ENCODE data around the gene MID1. TPM values are rescaled to one million over a fixed set of nuclear protein-coding genes. Genes with fewer than 3 reads are reported as not detected.

Gene MID1
- total and polyA plus RNA-seq, 9 of the 15 experiments (the other 6 are each of a cell fraction or from before 2014, with no cell fraction given): 0.07 to 0.54 (median 0.33) TPM

- WGBS (ENCODE audit: insufficient coverage, low coverage, missing lambda C conversion rate): 0% methylated on average over 1 of the region's 1 CpG
- TF ChIP-seq MEIS2 (IDR thresholded peaks at IDR 0.05; ENCODE audit: partially characterized antibody) (peak; percentile 19), USF2 (CRISPR knock-in tag; IDR thresholded peaks at IDR 0.05) (no peak)
- Histone ChIP-seq H4K20me1 (replicated peaks; ENCODE audit: control insufficient read depth, insufficient read depth, low read length) (no peaks in the 10 kb centered on the region), H3K9me1 (ENCODE audit: control insufficient read depth, insufficient read depth, low read length) (no peaks in the 10 kb centered on the region), H2AFZ (ENCODE audit: low read depth, low read length) (no peak overlapping the region), H3K9me3 (replicated peaks; ENCODE audit: control insufficient read depth, insufficient read depth, low read depth, low read length) (no peaks in the 10 kb centered on the region), H3K27me3 (ENCODE audit: control insufficient read depth in 2 of 2, insufficient read depth in 2 of 2, low read length in 2 of 2) (0 out of 5 replicates have a peak, but pooled peaks cover 0 to 3% of the 10 kb centered on the region in 2 experiments), H3K27ac (ENCODE audit: extremely low read depth, low read depth, low read length) (no peak overlapping the region), H3K4me3 (no peak overlapping the region), H3K4me1 (replicated peaks in 1 of 2; ENCODE audit: control insufficient read depth in 2 of 2, insufficient read depth in 2 of 2, low read length in 2 of 2) (no peaks in the 10 kb centered on the region), H3K4me2 (ENCODE audit: insufficient read depth, low read length) (no peak overlapping the region), H3K79me2 (ENCODE audit: control insufficient read depth, insufficient read depth, low read length) (no peaks in the 10 kb centered on the region), H3K36me3 (ENCODE audit: control insufficient read depth, insufficient read depth, low read length) (no peaks in the 10 kb centered on the region), H3K9ac (ENCODE audit: insufficient read depth in 1 of 2, low read depth in 2 of 2, low read length in 2 of 2) (no peak overlapping the region)
- ATAC-seq (no peak), DNase-seq (ENCODE audit: extremely low read depth in 1 of 4, low spot score in 3 of 4) (no peak), FAIRE-seq (no peak)
- CTCF ChIA-PET (ENCODE audit: low intra/inter-chr PET ratio): no interaction called here
- no TSS peak for BruUV-seq (replicated peaks)
- intact Hi-C loops (cut with micrococcal nuclease): no loop called here
- POLR2A ChIA-PET: no interaction called here
- in situ Hi-C loops (cut with MboI): no loop called here
Measured at GRCh38 chrX:10512258-10512657, 108.1 kb downstream of the MID1 start.

- no peaks in the 10 kb centered on the region for H3K9me1 ChIP-seq (ENCODE audit: control insufficient read depth, insufficient read depth, low read length)
- 0 out of 5 replicates have a peak, but pooled peaks cover 0 to 3% of the 10 kb centered on the region in 2 experiments for H3K27me3 ChIP-seq (ENCODE audit: control insufficient read depth in 2 of 2, insufficient read depth in 2 of 2, low read length in 2 of 2)
- TF ChIP-seq KLF10 (CRISPR knock-in tag; IDR thresholded peaks at IDR 0.05) (no peak), CREB3L1 (IDR thresholded peaks at IDR 0.05; ENCODE audit: borderline replicate concordance, low read depth) (no peak), ATF4 (CRISPR knock-in tag; IDR thresholded peaks at IDR 0.05) (no peak), ZFP30 (CRISPR knock-in tag; IDR thresholded peaks at IDR 0.05; ENCODE audit: borderline replicate concordance) (no peak), FUS (optimal IDR thresholded peaks at IDR 0.05; ENCODE audit: low read depth, low read length) (no peak), ETV5 (CRISPR knock-in tag; IDR thresholded peaks at IDR 0.05; ENCODE audit: low read depth) (no peak), ZNF384 (IDR thresholded peaks at IDR 0.05; ENCODE audit: low read depth, low read length) (no peak), NFE2 (IDR thresholded peaks at IDR 0.05; ENCODE audit: low read depth) (no peak), CXXC5 (CRISPR knock-in tag; IDR thresholded peaks at IDR 0.05) (no peak)
- in situ Hi-C loops (cut with MboI): no loop called here
- no peak overlapping the region for H3K9ac ChIP-seq (ENCODE audit: insufficient read depth in 1 of 2, low read depth in 2 of 2, low read length in 2 of 2)
- ATAC-seq (no peak), DNase-seq (ENCODE audit: extremely low read depth in 1 of 4, low spot score in 3 of 4) (no peak), FAIRE-seq (no peak)
- H2AFZ ChIP-seq (ENCODE audit: low read depth, low read length): no peak overlapping the region
- H3K27ac ChIP-seq (ENCODE audit: extremely low read depth, low read depth, low read length): no peak overlapping the region
- H3K79me2 ChIP-seq (ENCODE audit: control insufficient read depth, insufficient read depth, low read length): no peaks in the 10 kb centered on the region
- H4K20me1 ChIP-seq (replicated peaks; ENCODE audit: control insufficient read depth, insufficient read depth, low read length): no peaks in the 10 kb centered on the region
- no TSS peak for BruUV-seq (replicated peaks)
- H3K36me3 ChIP-seq (ENCODE audit: control insufficient read depth, insufficient read depth, low read length): no peaks in the 10 kb centered on the region
- intact Hi-C loops (cut with micrococcal nuclease): no loop called here
- whole genome bisulfite sequencing (ENCODE audit: insufficient coverage, low coverage, missing lambda C conversion rate): 0% methylated on average over 3 of the region's 3 CpGs
- H3K4me1 ChIP-seq (replicated peaks in 1 of 2; ENCODE audit: control insufficient read depth in 2 of 2, insufficient read depth in 2 of 2, low read length in 2 of 2): no peaks in the 10 kb centered on the region
- no peak overlapping the region for H3K4me2 ChIP-seq (ENCODE audit: insufficient read depth, low read length)
- ChIA-PET CTCF (ENCODE audit: low intra/inter-chr PET ratio) (no interaction called here), POLR2A (interaction anchor here (1.0 to 1.3 kb wide), 3 partner anchors 9 to 11 kb away, joined by 3 read pairs; no protein-coding TSS in a partner anchor)
- no peak overlapping the region for H3K4me3 ChIP-seq
- no peaks in the 10 kb centered on the region for H3K9me3 ChIP-seq (replicated peaks; ENCODE audit: control insufficient read depth, insufficient read depth, low read depth, low read length)
Measured at GRCh38 chrX:10509397-10509796, 111.0 kb downstream of the MID1 start.
